GM19324 (cell line): Measurements from ENCODE around the gene SAMD11.
"Not testable (repeated sequence)": the region's sequence is repeated elsewhere in the genome, so short reads cannot be mapped to it uniquely, and the experiment has no call there.

Experiments used
- ATAC-seq: cut with Tn5 transposase; IDR thresholded peaks from one replicate; pipeline ENCODE4 v1.9.1; 2021; ENCODE audit warnings: mild to moderate bottlenecking, moderate library complexity; ENCODE audit not compliant: unreplicated experiment, low FRiP score

SAMD11 gene, protein sequence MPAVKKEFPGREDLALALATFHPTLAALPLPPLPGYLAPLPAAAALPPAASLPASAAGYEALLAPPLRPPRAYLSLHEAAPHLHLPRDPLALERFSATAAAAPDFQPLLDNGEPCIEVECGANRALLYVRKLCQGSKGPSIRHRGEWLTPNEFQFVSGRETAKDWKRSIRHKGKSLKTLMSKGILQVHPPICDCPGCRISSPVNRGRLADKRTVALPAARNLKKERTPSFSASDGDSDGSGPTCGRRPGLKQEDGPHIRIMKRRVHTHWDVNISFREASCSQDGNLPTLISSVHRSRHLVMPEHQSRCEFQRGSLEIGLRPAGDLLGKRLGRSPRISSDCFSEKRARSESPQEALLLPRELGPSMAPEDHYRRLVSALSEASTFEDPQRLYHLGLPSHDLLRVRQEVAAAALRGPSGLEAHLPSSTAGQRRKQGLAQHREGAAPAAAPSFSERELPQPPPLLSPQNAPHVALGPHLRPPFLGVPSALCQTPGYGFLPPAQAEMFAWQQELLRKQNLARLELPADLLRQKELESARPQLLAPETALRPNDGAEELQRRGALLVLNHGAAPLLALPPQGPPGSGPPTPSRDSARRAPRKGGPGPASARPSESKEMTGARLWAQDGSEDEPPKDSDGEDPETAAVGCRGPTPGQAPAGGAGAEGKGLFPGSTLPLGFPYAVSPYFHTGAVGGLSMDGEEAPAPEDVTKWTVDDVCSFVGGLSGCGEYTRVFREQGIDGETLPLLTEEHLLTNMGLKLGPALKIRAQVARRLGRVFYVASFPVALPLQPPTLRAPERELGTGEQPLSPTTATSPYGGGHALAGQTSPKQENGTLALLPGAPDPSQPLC

GRCh38 chr1:923131-923990, at the start of gene SAMD11:
Gene SAMD11, plus strand, starts transcription at chr1:923923. Its CDS starts 509 bp downstream, at chr1:924432.
- ATAC-seq: no peak

DNA sequence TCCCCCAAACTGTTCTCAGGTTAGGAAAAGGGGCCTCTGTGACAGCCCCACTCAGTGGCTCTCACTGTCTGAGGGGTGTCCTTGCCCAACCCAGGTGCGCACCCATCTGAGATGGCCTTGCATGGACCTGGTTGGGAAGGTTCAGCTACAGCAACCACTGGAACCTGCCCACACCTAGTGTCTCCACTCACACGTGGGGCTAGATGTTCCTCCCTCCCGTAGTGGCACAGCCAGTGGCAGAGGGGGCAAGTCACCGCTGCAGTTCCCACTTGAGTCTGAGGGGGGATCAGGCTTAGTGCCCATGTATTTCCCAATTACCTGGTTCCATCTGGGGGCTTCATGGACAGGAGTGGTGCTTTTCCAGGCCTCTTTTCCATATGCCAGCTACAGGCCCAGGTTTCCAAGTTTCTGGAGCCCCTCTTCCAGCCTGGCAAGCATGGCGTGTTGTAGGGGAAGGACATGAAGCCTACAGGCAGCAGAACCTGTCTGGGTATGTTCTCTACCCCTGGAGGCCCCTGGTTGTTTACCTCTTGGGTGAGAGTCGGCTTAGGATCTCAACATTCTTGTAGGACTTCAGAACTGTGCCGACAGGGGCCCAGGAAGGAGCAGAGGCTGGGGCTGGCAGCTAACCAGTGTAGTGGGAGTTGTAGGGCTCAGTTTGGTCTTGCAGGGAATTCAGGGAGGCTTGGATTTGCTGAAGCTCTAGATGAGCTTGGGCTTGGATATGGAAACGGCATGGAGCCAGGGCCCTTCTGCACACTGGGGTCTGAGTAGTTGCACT, 47.1 kb upstream of the SAMD11 start:
- ATAC-seq: not testable (repeated sequence)

GRCh38 chr1:877209-877986, 46.3 kb upstream of the SAMD11 start:
- ATAC-seq: not testable (repeated sequence)

- ATAC-seq: not testable (repeated sequence)
These were observed 43.2 kb upstream of the SAMD11 start for GRCh38 chr1:880511-880910.

GRCh38 chr1:880915-881314, 42.8 kb upstream of the SAMD11 start:
- not testable (repeated sequence) for ATAC-seq

- ATAC-seq: no peak
These were observed 37.4 kb upstream of the SAMD11 start for GRCh38 chr1:886311-886710.

- ATAC-seq: no peak
These were observed 37.0 kb upstream of the SAMD11 start for GRCh38 chr1:886760-887159.

- ATAC-seq: no peak
These were observed 35.4 kb upstream of the SAMD11 start for GRCh38 chr1:888297-888696.

GRCh38 chr1:889774-890173, 33.9 kb upstream of the SAMD11 start:
- ATAC-seq: not testable (repeated sequence)

GRCh38 chr1:890234-890633, 33.5 kb upstream of the SAMD11 start:
- ATAC-seq: not testable (repeated sequence)

- ATAC-seq: no peak
These were observed 33.1 kb upstream of the SAMD11 start for GRCh38 chr1:890661-891060.

DNA sequence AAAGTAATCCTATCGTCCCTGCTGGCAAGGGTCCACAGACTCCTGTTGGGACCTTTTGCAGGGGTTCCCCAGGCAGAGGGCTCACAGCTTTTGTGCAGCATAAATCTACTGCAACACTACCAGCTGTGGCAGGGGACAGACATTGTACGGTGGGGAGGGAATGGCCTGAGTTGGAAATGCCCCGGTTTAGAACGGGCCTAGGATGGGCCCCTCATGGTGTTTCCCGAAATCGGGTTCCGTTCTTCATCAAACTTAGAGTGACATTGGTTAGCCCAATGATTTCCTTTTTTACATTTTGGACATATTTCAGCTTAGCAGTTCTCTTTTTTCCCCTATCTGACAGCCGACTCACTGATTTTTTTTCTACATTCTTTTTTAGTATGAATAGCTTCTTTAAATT, 26.5 kb upstream of the SAMD11 start:
- no peak for ATAC-seq

- not testable (repeated sequence) for ATAC-seq
These were observed 25.8 kb upstream of the SAMD11 start for GRCh38 chr1:897951-898350.

DNA sequence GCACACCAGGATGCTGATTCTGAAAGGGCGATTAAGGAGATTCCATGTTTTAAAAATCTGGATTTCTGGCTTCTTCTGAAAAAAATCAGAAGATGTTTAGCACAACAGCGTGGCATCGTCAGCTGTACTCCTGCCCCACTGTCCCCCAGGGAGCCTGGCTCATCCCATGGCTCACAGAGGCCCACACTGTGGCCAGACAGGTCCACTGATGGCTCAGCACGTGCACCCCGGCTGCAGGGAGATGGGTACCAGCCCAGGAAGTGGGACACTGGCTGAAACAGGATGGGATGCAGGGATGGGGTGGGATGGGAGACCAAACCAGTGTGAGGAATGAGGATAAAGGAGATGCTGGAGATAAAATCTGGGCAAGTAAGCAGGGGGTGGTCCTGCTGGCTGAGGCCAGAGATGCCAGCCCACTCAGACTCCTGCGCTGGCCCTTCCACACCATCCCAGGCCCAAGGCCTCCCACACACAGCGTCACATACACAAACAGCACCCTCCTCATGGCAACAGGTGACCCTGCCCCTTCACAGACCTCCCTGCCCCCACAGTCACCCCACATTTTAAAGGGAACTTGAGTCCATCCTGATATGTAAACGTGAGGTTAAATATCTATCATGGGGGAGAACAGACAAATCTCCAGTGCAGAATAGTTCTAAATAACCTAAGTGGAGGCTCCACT, 23.9 kb upstream of the SAMD11 start:
- ATAC-seq: no peak

DNA sequence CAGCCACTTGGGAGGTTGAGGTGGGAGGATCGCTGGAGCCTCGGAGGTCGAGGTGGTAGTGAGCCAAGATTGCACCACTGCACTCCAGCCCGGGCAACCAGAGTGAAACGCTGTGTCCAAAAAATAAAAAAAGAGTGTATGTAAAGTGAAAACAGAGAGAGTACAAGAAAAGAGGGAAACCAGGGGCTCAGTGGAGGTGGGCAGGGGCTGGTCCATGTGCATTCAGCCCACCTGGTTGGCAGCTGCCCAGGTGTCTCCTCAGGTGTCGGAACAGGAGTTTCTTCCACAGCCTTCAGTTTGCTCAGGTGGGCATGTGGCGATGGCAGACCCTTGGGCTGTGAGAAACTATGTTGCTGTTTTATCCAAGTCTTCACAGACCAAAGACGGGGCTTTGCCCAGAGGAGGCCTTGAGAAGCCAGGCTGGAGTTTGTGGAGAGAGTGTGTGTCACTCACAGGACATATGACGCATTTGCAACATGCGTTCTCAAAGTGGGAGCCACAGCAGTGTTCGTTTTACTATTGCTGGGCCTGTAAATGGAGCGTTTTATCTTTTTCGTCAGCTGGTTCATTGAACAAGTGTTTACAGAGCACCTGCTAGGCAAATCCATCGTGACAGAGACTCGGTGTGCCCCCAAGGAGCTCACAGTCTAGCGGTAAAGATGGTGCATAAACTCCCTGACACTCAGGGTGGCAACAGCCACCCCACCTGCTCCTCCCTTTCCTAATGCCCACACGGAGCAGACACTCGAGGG, 22.4 kb upstream of the SAMD11 start:
- no peak for ATAC-seq

DNA sequence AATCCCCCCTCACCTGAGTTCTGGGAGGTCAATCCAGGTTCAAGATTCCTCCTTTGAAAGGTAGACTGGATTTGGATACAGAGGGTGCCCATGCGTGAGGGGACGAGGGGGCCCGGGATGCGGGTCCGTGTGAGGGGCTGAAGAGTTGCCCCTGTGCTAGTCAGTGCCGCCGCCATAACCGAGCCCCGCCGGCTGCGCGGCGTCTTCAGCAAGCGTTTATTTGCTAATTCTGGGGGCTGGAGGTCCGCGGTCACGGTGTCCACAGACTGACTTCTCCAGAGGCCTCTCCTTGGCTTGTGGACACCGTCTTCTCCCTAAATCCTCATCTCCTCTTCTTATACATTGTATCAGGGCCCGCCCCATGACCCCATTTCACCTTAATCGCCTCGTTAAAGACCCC, 20.9 kb upstream of the SAMD11 start:
- ATAC-seq: no peak

- ATAC-seq: no peak
These were observed 20.4 kb upstream of the SAMD11 start for GRCh38 chr1:903305-903704.

DNA sequence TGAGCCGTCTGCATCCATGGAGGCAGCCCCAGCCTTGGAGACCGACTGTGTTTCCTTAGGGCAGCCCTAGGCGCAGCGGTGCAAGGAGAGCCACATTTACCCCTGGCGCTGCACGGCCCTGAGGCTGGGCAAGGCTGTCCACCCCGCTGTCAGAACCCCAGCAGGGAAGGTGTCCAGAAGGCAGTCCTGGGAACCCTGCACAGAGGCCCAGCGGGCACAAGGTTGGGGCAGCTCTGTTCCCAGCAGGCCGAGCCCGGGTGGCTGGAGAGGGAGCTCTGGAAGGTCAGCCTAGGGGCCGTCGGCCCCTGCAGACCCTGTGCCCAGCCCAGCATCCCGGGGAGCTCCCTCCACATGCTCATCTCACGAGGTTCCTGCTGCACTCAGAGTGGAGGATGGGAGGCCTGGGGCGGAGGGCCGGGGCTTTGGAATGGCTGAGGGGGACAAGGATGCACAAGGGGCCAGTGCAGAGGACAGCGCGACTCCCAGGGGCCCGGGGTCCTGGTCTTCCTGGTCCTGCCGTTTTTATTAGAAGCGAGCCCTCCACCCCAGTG, 19.9 kb upstream of the SAMD11 start:
- no peak for ATAC-seq
